Fibroblast of upper back skin (primary cell): Measurements from ENCODE around the gene RETN.

ENCODE experiments used
- DNase-seq: peaks from one replicate; pipeline ENCODE4 v3.0.0-alpha.2; 2013

The RETN gene

GRCh38 chr19:7661744-7662538 is 6.9 kb upstream of the RETN start:
- DNase-seq = no peak

- DNase-seq = no peak
Observed at GRCh38 chr19:7662657-7663056, 6.2 kb upstream of the RETN start.

- DNase-seq = no peak
Observed at GRCh38 chr19:7663706-7664105, 5.1 kb upstream of the RETN start.

- DNase-seq = peak; percentile 78
Observed at GRCh38 chr19:7665076-7665475, 3.8 kb upstream of the RETN start.

- DNase-seq = no peak
Observed at GRCh38 chr19:7669641-7670040, 792 bp downstream of the RETN start.

GRCh38 chr19:7670150-7670783 is 1.4 kb downstream of the RETN start:
- no peak for DNase-seq

GRCh38 chr19:7670790-7671189 is 1.9 kb downstream of the RETN start:
- DNase-seq = no peak

GRCh38 chr19:7672522-7672921 is 3.7 kb downstream of the RETN start:
- no peak for DNase-seq

GRCh38 chr19:7674010-7675005 is 5.5 kb downstream of the RETN start:
- peak; percentile 21 for DNase-seq

- DNase-seq = no peak
Observed at GRCh38 chr19:7676376-7676775, 7.5 kb downstream of the RETN start.

- DNase-seq = no peak
Observed at GRCh38 chr19:7676854-7677253, 8.0 kb downstream of the RETN start, which contains the start of gene MCEMP1. Gene MCEMP1, plus strand, starts transcription at chr19:7677090. Its CDS starts 31 bp downstream, at chr19:7677121.

- no peak for DNase-seq
Observed at GRCh38 chr19:7677669-7678311, 8.9 kb downstream of the RETN start.

- no peak for DNase-seq
Observed at GRCh38 chr19:7678971-7679751, 10.3 kb downstream of the RETN start.

- DNase-seq = no peak
Observed at GRCh38 chr19:7679771-7680605, 11.1 kb downstream of the RETN start.

- DNase-seq = peak; percentile 80
Observed at GRCh38 chr19:7680606-7681339, 11.9 kb downstream of the RETN start, which contains the start of gene TRAPPC5. Gene TRAPPC5, plus strand, starts transcription at chr19:7680833. Its CDS starts 1,421 bp downstream, at chr19:7682254.

- DNase-seq = peak; percentile 80
Observed at GRCh38 chr19:7681340-7682174, 12.7 kb downstream of the RETN start.

- peak; percentile 10 for DNase-seq
Observed at GRCh38 chr19:7682175-7682855, 13.5 kb downstream of the RETN start.
